Naive thymus-derived CD8-positive, alpha-beta T cell (primary cell): ENCODE data around the gene ZCCHC24. TPM values are rescaled to one million over a fixed set of nuclear protein-coding genes. Genes with fewer than 3 reads are reported as not detected.

ENCODE experiments used
- ATAC-seq, 2 donors: fragments of 150-1000 bp; cut with Tn5 transposase in 1 of 2; sonication (Bioruptor Pico), chemical (Tn5 transposase) in 1 of 2; 1 replicate in 1 of 2; 2 replicates in 1 of 2; pipeline ENCODE4 v1.10.0; 2021; ENCODE audit warnings: mild to moderate bottlenecking in 2 of 2, moderate library complexity in 2 of 2
- POLR2A ChIA-PET: fragments of 350-600 bp; sonication (Branson Sonifier 250); formaldehyde crosslinking; loops from one replicate; lab custom pipeline; 2021; ENCODE audit warnings: antibody characterized with exemption; lab: Charles Lee
- DNase-seq, 10 donors: peaks; one replicate each; pipeline versions ENCODE4 v3.0.0 to v3.0.0-alpha.2; 2020 to 2022
- H3K27ac Mint-ChIP-seq, 10 donors: one replicate each; pipeline ENCODE4 v1.8.0; 2020 to 2022; ENCODE audit warnings: mild to moderate bottlenecking in 10 of 10, mixed read lengths in 10 of 10, moderate library complexity in 4 of 10, inconsistent platforms in 1 of 10
- H3K27me3 Mint-ChIP-seq, 5 donors: one replicate each; pipeline ENCODE4 v1.8.0; 2021 to 2022; ENCODE audit warnings: mixed read lengths in 5 of 5
- H3K36me3 Mint-ChIP-seq, 3 donors: one replicate each; pipeline ENCODE4 v1.8.0; 2020 to 2022; ENCODE audit warnings: mixed read lengths in 3 of 3, mild to moderate bottlenecking in 2 of 3, inconsistent platforms in 1 of 3
- H3K4me1 Mint-ChIP-seq, 4 donors: one replicate each; pipeline ENCODE4 v1.8.0; 2021 to 2022; ENCODE audit warnings: mixed read lengths in 4 of 4
- H3K4me3 Mint-ChIP-seq, 10 donors: one replicate each; pipeline ENCODE4 v1.8.0; 2020 to 2022; ENCODE audit warnings: mild to moderate bottlenecking in 10 of 10, mixed read lengths in 10 of 10, moderate library complexity in 6 of 10, inconsistent platforms in 1 of 10
- H3K9me3 Mint-ChIP-seq, 9 donors: one replicate each; pipeline ENCODE4 v1.8.0; 2020 to 2022; ENCODE audit warnings: mixed read lengths in 9 of 9, mild to moderate bottlenecking in 3 of 9, inconsistent platforms in 1 of 9, moderate library complexity in 1 of 9
- polyA plus RNA-seq, 3 donors: library from polyadenylated mRNA; unstranded; fragments of 300-500 nt; fragmentation: Illumina TruSeq; gene quantifications; one replicate each; pipeline ENCODE4 v1.2.3, GENCODE V29; 2021
- total RNA-seq, 8 experiments: library from RNA in 2 of 8; stranded (reverse) in 2 of 8; gene quantifications; one replicate each; pipeline ENCODE4 v1.2.3 and lab custom pipeline; 2021 to 2026

Gene ZCCHC24
- total and polyA plus RNA-seq, 5 experiments from 2014 or later, result 0.12 to 1.7 (median 0.65) TPM

DNA sequence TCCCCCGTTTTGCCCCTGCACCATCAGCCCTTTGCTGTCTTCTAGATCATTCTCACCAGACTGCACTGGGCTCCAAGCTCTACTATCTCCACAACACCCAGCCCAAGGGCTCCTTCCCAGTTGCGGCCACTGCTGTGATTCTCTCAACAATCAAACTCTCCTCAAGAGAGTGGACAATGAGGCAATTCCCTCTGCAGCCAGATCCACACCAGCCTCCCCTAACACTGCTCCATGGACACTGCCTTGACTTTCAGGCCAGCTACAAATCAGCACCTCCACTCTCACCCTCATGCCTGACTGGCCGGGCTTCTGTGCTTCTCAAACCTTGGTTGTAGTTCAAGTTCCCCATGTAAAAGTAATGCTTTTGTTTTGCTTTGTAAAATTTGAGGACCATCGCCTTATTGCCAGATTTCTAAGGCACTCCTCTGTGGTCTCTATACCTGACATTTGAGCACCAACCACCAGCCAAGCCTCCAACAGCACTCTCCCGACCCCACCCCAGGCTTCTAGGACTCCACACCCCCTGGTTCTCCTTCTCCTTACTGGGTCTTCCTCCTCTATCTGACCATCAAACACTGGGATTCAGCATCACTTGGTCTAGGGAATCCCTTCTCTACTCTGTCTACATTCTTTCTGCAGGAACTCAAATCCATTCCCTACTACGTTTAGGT lies 52.8 kb downstream of the ZCCHC24 start:
- H3K36me3 Mint-ChIP-seq, result no peaks in the 10 kb centered on the region
- H3K4me1 Mint-ChIP-seq, result peaks cover 0 to 4% (median 1%) of the 10 kb centered on the region in 4 donors
- no peak for ATAC-seq
- DNase-seq, result peak in 1 of 10 donors; percentile 54
- POLR2A ChIA-PET, result no interaction called here
- no peak overlapping the region for H3K4me3 Mint-ChIP-seq
- no peaks in the 10 kb centered on the region for H3K9me3 Mint-ChIP-seq
- H3K27me3 Mint-ChIP-seq, result peaks cover 0 to 2% (median 0%) of the 10 kb centered on the region in 5 donors
- H3K27ac Mint-ChIP-seq, result peak overlapping the region in 1 of 10 donors; percentile 18

DNA sequence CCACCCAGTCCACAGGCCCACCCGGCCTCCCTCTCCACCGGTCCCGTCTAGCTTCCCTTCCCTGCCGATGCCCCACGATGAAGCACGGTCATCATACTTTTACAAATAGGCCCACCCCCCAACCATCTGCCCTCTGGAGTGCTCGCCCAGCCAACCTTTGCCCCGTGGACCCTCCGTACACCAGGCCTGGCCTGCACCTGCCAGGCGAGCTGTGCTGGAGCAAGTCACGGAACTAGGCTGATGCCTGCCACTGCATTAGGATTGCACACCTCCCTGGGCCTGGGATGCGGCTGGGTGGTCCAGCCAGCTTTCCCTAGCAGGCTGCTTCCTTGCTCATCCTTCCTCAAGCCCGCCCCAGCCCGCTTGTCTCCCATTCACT lies 53.4 kb downstream of the ZCCHC24 start:
- ATAC-seq (no peak), DNase-seq (peak in 1 of 10 donors; percentile 31)
- no peaks in the 10 kb centered on the region for H3K27me3 Mint-ChIP-seq
- no peaks in the 10 kb centered on the region for H3K36me3 Mint-ChIP-seq
- peak overlapping the region in 2 of 10 donors; percentile 39 to 58 for H3K27ac Mint-ChIP-seq
- H3K4me3 Mint-ChIP-seq, result no peak overlapping the region
- H3K9me3 Mint-ChIP-seq, result no peaks in the 10 kb centered on the region
- peaks cover 0 to 3% (median under 1%) of the 10 kb centered on the region in 4 donors for H3K4me1 Mint-ChIP-seq
- POLR2A ChIA-PET, result no interaction called here

DNA sequence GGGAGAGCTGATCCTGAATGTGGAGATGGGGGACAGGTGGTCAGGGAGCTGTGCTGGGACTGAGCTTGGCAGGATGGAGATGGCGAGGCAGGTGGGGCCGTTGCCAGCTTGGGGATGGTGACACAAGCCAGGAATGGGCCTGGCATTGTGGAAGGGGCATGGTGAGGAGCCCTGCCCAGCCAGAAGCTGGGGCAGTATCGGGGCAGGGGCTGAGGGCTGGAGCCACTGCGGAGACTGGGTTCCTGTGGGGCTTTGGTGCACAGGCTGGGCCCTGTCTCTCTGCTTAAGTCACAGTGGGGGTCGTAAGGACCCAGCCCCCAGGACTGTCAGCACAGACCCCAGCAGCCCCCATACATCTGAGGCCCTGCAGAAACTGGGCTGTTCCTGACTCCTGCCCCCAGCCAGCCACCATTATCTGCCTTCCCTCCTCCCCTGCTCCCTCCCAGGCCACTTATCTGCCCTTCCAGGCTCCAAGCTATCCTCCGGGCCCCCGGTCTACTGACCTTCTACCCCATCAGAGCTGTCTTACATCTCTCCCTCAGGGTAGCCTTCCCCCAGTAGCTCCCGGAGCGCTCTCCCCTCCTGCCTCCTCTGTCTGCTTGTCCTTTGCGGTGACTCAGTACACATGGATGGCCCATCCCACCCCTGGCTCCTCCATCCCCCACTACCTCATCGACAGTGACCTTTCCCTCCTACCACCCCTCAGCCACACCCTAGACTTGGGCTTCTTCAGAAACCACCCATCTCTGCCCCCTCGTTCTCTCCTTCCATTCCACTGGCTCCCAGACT lies 54.0 kb downstream of the ZCCHC24 start:
- no peak for ATAC-seq
- peak overlapping the region in 1 of 10 donors; percentile 39 for H3K27ac Mint-ChIP-seq
- H3K9me3 Mint-ChIP-seq, result no peaks in the 10 kb centered on the region
- POLR2A ChIA-PET, result no interaction called here
- DNase-seq, result peak in 1 of 10 donors; percentile 56
- H3K4me1 Mint-ChIP-seq, result peaks cover 0 to 3% (median 0%) of the 10 kb centered on the region in 4 donors
- H3K4me3 Mint-ChIP-seq, result no peak overlapping the region
- no peaks in the 10 kb centered on the region for H3K36me3 Mint-ChIP-seq
- no peaks in the 10 kb centered on the region for H3K27me3 Mint-ChIP-seq

DNA sequence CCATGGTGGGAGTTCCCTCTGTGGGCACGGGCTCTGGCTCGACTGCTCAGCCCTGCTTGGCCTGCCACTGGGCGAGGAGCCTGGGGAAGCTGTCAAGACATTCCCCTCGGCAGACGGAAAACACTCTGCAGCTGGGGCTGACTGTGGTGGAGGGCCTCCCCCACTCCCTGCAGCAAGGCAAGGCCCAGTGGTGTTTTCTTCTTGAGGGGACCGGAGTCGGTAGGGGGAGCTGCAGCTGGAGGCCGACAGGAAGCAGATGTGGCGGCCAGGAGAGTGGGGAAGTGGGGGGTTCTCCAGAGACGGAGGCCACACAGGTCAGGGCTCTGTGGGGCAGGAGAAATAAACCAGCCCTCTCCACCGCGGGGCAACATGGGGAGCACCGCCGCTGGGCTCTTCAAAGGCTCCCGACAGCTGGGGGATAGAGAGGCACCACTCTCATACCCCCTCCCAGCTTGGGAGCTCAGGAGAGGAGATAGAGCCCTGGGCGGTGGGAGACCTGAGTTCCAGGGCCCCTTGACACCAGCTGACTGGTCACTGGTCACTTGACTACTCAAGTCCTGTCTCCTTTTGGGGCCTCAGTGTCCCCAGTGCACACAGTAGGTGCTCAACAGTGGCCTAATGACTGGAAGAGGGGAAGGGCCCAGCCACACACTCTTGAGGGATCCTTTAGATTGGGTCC lies 54.7 kb downstream of the ZCCHC24 start:
- ATAC-seq (no peak), DNase-seq (peak in 1 of 10 donors; percentile 49)
- Mint-ChIP-seq H3K4me1 (peaks cover 0 to 3% (median 0%) of the 10 kb centered on the region in 4 donors), H3K27me3 (no peaks in the 10 kb centered on the region), H3K36me3 (no peaks in the 10 kb centered on the region), H3K4me3 (no peak overlapping the region), H3K27ac (peak overlapping the region in 1 of 10 donors; percentile 38), H3K9me3 (no peaks in the 10 kb centered on the region)
- POLR2A ChIA-PET, result no interaction called here

DNA sequence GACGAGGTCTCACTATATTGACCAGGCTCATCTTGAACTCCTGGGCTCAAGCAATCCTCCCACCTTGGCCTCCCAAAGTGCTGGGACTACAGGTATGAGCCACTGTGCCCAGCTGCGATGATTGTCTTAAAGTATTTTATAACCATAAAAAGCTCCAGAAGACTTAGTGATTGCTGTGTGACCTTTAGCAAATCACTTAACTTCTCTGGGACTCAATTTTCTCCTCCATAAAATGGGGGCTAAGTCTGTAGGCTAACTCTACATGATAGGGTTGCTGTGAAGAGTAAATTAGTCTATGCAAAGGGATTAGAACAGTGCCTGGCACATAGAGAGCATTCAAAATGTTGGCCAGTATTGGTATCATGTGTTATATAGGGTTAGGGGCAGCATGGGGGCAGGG lies 55.4 kb downstream of the ZCCHC24 start:
- POLR2A ChIA-PET, result no interaction called here
- ATAC-seq, result no peak
- no peaks in the 10 kb centered on the region for H3K27me3 Mint-ChIP-seq
- no peaks in the 10 kb centered on the region for H3K36me3 Mint-ChIP-seq
- no peak overlapping the region for H3K4me3 Mint-ChIP-seq
- no peak for DNase-seq
- H3K9me3 Mint-ChIP-seq, result no peaks in the 10 kb centered on the region
- peaks cover 0 to 3% (median 0%) of the 10 kb centered on the region in 4 donors for H3K4me1 Mint-ChIP-seq
- H3K27ac Mint-ChIP-seq, result no peak overlapping the region

DNA sequence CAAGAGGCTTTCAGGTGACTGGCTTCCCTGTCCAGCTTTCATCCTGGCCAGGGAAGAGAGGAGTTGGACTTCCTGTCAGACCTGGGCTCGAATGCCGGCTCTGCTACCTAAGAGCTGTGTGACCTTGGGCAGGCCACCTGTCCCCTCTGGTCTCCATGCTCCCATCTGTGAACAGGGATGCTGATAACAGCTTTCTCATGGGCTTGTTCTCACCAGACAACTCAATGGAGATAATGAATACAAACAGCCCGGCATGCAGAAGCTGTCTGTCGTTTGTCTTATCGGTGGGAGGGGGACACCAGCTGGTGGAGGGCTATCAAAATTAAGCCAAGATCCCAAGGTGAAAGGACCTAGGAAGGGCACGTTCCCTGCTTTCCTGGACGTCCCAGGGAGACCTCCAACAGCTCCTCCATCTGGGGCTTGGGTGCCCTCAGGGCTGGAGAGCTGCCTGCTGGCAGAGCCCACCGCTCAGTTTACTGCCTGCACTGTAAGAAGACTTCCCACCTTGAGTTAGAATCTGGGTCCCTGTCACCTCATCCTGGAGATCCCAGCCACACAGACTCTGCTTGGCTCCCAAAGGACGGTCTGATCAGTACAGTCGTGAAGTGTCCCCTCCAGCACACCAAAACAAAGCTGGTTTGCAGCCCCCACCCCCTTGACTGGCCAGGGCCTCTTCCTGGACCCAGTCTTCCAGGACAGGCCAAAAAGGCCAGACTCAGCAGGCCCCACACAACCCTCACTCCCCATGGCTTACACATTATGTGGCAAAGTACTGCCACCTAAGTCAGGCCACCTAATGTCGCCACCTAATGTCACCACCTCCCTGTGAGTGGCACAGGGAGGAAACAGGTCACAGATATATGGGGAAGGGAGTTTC lies 57.2 kb downstream of the ZCCHC24 start:
- Mint-ChIP-seq H3K9me3 (no peaks in the 10 kb centered on the region), H3K4me3 (no peak overlapping the region), H3K27me3 (no peaks in the 10 kb centered on the region), H3K4me1 (peaks cover 0 to 3% (median 0%) of the 10 kb centered on the region in 4 donors), H3K27ac (no peak overlapping the region), H3K36me3 (no peaks in the 10 kb centered on the region)
- DNase-seq (peak in 2 of 10 donors; percentile 9 to 46), ATAC-seq (no peak)
- POLR2A ChIA-PET, result no interaction called here

DNA sequence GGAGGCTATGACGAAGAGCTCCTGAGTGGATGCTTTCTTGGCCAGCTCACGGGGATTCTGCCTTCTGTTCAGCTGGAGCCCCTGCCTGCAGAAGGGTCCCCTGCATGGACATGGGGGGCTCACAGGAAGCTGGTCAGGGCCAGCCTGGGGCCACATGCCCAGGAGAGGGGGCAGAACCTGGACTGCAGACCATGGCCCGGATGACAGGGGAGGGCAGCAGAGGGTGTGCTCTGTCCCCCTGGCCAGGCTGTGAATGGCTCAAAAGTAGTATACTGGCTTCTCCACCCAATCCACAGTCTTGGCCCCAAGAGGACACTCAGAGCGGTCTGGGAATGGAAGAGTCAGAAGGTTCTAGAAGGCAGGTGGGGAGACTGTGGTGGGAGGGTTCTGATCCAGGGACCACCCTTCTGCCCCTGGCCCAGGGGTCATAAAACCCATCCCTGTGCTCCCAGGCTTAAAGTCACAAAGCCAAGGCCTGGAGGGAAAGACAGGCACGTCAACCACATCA lies 57.9 kb downstream of the ZCCHC24 start:
- Mint-ChIP-seq H3K27me3 (no peaks in the 10 kb centered on the region), H3K4me3 (no peak overlapping the region), H3K4me1 (peaks cover 0 to 3% (median 0%) of the 10 kb centered on the region in 4 donors), H3K9me3 (no peaks in the 10 kb centered on the region), H3K27ac (no peak overlapping the region), H3K36me3 (no peaks in the 10 kb centered on the region)
- DNase-seq, result peak in 2 of 10 donors; percentile 13 to 46
- no peak for ATAC-seq
- POLR2A ChIA-PET, result no interaction called here

DNA sequence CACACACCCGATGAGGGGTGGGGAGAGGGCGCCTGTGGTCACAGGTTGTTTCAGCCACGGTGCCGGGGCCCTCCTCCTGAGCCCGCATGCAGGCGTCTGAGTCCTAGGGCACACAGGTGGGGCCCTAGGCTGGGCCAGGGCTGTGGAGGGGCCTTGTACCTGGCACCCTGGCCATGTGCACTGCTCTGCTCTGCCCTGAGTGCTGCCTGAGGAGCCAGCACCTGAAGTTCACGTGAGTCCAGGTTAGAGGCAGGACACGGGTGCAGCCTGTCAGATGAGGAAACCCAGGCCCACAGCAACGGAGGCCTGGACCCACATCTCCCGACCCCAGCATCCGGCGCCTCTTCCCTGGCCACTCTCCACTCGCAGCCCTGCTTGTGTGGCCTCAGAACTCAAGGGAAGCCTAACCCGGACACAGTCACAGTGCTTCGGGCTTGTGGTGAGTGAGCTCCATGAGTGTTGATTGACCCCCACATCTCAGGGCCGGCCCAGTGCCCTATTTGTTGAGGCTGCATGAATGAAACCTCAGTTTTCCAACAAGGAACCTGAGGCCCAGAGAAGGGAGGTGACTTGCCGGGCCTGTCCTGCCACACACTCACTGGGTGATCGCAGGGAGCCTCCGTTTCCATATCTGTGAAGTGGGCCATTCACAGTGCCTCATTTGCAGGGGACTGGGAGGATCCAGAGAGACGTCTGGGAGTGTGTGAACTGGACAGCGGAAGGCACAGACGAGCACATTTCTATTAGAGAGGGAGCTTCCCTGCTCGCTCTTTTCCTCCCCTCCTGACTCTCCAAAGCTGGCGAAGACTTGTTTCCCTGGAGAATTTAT lies 58.6 kb downstream of the ZCCHC24 start:
- H3K4me1 Mint-ChIP-seq, result peaks cover 0 to 3% (median 0%) of the 10 kb centered on the region in 4 donors
- H3K36me3 Mint-ChIP-seq, result no peaks in the 10 kb centered on the region
- no peak overlapping the region for H3K4me3 Mint-ChIP-seq
- POLR2A ChIA-PET, result no interaction called here
- no peak overlapping the region for H3K27ac Mint-ChIP-seq
- no peak for ATAC-seq
- no peaks in the 10 kb centered on the region for H3K27me3 Mint-ChIP-seq
- peak in 2 of 10 donors; percentile 12 to 43 for DNase-seq
- no peaks in the 10 kb centered on the region for H3K9me3 Mint-ChIP-seq

DNA sequence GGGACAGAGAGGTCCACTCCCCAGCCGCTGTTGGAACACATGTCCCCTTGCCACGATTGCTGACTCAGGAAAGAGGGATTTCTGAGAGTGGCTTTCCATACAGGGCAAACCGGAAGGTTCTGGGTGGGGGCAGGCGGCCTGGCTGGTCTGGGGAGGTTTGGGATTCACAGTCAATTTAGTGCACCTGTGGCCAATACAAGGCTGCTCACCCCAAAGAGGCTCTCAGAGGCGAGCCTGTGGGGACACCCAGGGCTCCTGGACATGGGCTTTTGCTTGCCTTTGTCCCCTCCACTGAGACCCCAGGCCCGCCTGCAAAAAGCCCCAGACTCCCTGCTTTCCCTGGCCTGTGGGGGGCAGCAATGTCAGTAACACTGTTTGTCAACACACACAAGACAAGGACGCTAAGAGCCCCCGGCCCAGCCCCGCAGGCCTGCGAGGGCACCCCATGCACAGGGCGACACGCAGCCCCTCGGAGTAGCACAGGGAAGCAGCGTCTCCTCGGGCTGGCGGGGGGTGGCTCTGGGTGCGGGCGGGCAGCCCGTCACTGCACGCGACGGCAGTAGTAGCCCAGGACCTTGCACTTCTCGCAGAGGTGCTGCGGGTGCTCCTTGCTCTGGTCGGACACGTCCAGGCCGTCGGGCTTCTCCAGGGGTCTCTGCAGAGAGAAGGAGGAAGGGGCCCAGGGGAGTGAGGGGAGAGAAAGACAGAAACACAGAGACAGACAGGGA lies 59.5 kb downstream of the ZCCHC24 start:
- Mint-ChIP-seq H3K27me3 (no peaks in the 10 kb centered on the region), H3K9me3 (no peaks in the 10 kb centered on the region), H3K27ac (no peak overlapping the region), H3K36me3 (no peaks in the 10 kb centered on the region), H3K4me1 (peaks cover 0 to 3% (median 0%) of the 10 kb centered on the region in 4 donors), H3K4me3 (no peak overlapping the region)
- ATAC-seq (no peak), DNase-seq (peak in 2 of 10 donors; percentile 15 to 47)
- POLR2A ChIA-PET, result no interaction called here

DNA sequence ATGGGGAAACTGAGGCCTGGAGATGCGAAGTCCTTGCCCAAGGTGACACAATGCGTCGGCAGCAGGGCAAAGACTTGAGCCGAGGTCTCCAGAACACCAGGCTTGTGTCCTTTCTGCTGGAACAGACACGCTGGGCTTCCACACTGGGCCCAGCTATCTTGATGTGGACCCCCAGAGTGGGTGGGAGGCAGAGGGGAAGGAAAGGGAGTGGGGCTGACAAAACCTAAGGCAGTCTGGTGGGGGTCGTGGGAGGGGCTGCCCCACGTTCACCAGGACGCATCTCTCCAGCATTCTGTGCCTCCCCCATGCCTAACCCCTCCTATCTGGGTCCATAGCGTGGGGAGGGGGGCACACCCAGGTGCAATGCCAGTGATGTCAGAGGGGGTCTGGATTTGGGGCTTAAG lies 60.0 kb downstream of the ZCCHC24 start:
- Mint-ChIP-seq H3K27ac (no peak overlapping the region), H3K4me3 (no peak overlapping the region), H3K27me3 (no peaks in the 10 kb centered on the region), H3K4me1 (peaks cover 0 to 3% (median 0%) of the 10 kb centered on the region in 4 donors), H3K36me3 (no peaks in the 10 kb centered on the region), H3K9me3 (no peaks in the 10 kb centered on the region)
- ATAC-seq (no peak), DNase-seq (no peak)
- POLR2A ChIA-PET, result no interaction called here
